ENCODE data around the gene ZCCHC7. TPM values are rescaled to one million over a fixed set of nuclear protein-coding genes. Genes with fewer than 3 reads are reported as not detected.

ZCCHC7 gene
- polyA plus RNA-seq, 1 donor from 2014 or later = 10.9 TPM

DNA sequence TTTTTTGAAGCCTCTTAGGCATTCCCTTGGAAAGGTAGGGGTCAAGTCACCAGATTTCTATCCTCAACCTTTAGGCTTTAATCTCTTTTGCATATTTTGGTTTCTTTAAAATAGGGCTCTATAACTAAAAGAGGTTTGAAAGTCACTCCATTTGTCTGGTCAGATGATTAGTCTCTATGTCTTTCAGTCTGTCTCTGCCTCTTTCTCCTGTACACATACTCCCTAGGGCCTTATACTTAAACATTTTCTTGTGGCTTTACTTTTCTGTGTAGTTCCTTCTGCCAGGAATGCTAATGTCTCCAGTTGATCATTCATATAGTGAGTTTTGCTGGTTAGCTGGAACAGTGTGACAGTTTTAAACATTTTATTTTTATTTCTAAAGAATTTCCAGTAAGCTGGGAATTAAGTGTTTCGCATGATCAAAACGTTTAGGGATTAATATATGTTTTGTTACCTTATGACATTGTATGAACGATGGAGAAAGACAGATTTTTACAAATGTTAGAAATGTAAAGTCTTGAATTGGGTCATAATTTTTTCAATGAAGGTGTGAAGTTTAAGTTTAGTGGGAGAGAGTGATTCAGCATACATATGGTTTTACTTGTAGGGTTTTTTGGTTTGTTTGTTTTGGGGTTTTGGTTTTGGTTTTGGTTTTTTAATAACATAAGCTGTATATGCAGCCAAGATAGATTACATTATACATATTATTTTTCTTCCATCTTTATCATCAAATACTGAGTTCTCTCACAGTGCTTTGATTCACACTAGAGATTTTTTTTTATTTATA, 90.6 kb downstream of the ZCCHC7 start:
- Histone ChIP-seq H3F3A (ENCODE audit: insufficient read depth, low read length, poor library complexity, severe bottlenecking) (peaks cover 4% of the 10 kb centered on the region), H4K20me1 (ENCODE audit: insufficient read depth) (no peaks in the 10 kb centered on the region), H3K36me3 (ENCODE audit: insufficient read depth, low read length) (no peaks in the 10 kb centered on the region), H3K9me3 (ENCODE audit: low read length) (no peaks in the 10 kb centered on the region), H2AFZ (ENCODE audit: low read depth, low read length) (no peak overlapping the region), H3K9me2 (ENCODE audit: insufficient read depth, low read length) (no peaks in the 10 kb centered on the region), H3K27ac (ENCODE audit: low read length) (peak overlapping the region; percentile 62), H3K9ac (ENCODE audit: low read length) (no peak overlapping the region), H3K4me3 (ENCODE audit: low read length) (no peak overlapping the region), H3K79me2 (replicated peaks; ENCODE audit: insufficient read depth, low read length) (no peaks in the 10 kb centered on the region), H3K4me2 (ENCODE audit: low read length) (no peak overlapping the region), H3K27me3 (ENCODE audit: insufficient read depth, low read depth, low read length) (no peaks in the 10 kb centered on the region)
- TF ChIP-seq POLR2AphosphoS5 (IDR thresholded peaks at IDR 0.05) (no peak), EP300 (conservative IDR thresholded peaks at IDR 0.05; ENCODE audit: poor library complexity, severe bottlenecking) (no peak), EZH2 (IDR thresholded peaks at IDR 0.05; ENCODE audit: borderline replicate concordance, insufficient read depth, low read length, poor library complexity, severe bottlenecking) (no peak), RAD21 (conservative IDR thresholded peaks at IDR 0.05) (no peak)
- TF ChIP-seq, protein P1, sequence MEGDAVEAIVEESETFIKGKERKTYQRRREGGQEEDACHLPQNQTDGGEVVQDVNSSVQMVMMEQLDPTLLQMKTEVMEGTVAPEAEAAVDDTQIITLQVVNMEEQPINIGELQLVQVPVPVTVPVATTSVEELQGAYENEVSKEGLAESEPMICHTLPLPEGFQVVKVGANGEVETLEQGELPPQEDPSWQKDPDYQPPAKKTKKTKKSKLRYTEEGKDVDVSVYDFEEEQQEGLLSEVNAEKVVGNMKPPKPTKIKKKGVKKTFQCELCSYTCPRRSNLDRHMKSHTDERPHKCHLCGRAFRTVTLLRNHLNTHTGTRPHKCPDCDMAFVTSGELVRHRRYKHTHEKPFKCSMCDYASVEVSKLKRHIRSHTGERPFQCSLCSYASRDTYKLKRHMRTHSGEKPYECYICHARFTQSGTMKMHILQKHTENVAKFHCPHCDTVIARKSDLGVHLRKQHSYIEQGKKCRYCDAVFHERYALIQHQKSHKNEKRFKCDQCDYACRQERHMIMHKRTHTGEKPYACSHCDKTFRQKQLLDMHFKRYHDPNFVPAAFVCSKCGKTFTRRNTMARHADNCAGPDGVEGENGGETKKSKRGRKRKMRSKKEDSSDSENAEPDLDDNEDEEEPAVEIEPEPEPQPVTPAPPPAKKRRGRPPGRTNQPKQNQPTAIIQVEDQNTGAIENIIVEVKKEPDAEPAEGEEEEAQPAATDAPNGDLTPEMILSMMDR (IDR thresholded peaks at IDR 0.05; ENCODE audit: poor library complexity, severe bottlenecking) = no peak

DNA sequence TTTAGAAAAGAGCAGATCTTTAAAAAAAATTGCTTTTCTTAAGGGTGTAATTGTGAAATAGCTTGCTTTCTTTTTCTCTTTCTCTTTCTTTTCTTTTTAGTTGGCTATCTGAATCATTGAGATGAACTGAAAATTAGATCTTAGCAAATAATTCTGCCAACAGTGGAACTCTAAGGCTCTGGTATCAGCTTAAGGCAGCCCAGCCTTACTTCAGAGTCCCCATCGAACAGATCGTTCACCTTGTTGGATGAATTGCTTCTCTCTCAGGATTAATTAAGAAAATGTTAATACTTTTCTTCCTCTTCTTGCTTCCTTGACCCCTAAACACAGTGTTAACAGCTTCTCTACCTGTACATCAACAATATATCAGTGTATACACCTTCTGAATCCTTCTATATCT, 92.1 kb downstream of the ZCCHC7 start:
- no peaks in the 10 kb centered on the region for H3K36me3 ChIP-seq (ENCODE audit: insufficient read depth, low read length)
- H3K79me2 ChIP-seq (replicated peaks; ENCODE audit: insufficient read depth, low read length) = no peaks in the 10 kb centered on the region
- no peak overlapping the region for H3K4me2 ChIP-seq (ENCODE audit: low read length)
- no peak overlapping the region for H3K27ac ChIP-seq (ENCODE audit: low read length)
- peaks cover 4% of the 10 kb centered on the region for H3F3A ChIP-seq (ENCODE audit: insufficient read depth, low read length, poor library complexity, severe bottlenecking)
- no peaks in the 10 kb centered on the region for H4K20me1 ChIP-seq (ENCODE audit: insufficient read depth)
- H3K9ac ChIP-seq (ENCODE audit: low read length) = no peak overlapping the region
- no peak overlapping the region for H3K4me3 ChIP-seq (ENCODE audit: low read length)
- no peak overlapping the region for H2AFZ ChIP-seq (ENCODE audit: low read depth, low read length)
- H3K9me3 ChIP-seq (ENCODE audit: low read length) = no peaks in the 10 kb centered on the region
- TF ChIP-seq POLR2AphosphoS5 (IDR thresholded peaks at IDR 0.05) = no peak
- TF ChIP-seq TAF1 (IDR thresholded peaks at IDR 0.05; ENCODE audit: low read depth) = no peak
- TF ChIP-seq SMC3 (conservative IDR thresholded peaks at IDR 0.05; ENCODE audit: poor library complexity) = no peak
- TF ChIP-seq, protein P1 (IDR thresholded peaks at IDR 0.05; ENCODE audit: poor library complexity, severe bottlenecking) = no peak
- no peak for TF ChIP-seq EP300 (conservative IDR thresholded peaks at IDR 0.05; ENCODE audit: poor library complexity, severe bottlenecking)
- TF ChIP-seq, protein P2, sequence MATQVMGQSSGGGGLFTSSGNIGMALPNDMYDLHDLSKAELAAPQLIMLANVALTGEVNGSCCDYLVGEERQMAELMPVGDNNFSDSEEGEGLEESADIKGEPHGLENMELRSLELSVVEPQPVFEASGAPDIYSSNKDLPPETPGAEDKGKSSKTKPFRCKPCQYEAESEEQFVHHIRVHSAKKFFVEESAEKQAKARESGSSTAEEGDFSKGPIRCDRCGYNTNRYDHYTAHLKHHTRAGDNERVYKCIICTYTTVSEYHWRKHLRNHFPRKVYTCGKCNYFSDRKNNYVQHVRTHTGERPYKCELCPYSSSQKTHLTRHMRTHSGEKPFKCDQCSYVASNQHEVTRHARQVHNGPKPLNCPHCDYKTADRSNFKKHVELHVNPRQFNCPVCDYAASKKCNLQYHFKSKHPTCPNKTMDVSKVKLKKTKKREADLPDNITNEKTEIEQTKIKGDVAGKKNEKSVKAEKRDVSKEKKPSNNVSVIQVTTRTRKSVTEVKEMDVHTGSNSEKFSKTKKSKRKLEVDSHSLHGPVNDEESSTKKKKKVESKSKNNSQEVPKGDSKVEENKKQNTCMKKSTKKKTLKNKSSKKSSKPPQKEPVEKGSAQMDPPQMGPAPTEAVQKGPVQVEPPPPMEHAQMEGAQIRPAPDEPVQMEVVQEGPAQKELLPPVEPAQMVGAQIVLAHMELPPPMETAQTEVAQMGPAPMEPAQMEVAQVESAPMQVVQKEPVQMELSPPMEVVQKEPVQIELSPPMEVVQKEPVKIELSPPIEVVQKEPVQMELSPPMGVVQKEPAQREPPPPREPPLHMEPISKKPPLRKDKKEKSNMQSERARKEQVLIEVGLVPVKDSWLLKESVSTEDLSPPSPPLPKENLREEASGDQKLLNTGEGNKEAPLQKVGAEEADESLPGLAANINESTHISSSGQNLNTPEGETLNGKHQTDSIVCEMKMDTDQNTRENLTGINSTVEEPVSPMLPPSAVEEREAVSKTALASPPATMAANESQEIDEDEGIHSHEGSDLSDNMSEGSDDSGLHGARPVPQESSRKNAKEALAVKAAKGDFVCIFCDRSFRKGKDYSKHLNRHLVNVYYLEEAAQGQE (IDR thresholded peaks at IDR 0.05; ENCODE audit: borderline replicate concordance) = no peak
- TF ChIP-seq EZH2 (IDR thresholded peaks at IDR 0.05; ENCODE audit: borderline replicate concordance, insufficient read depth, low read length, poor library complexity, severe bottlenecking) = no peak
- TF ChIP-seq MXI1 (conservative IDR thresholded peaks at IDR 0.05; ENCODE audit: poor library complexity, severe bottlenecking) = no peak
- TF ChIP-seq RAD21 (conservative IDR thresholded peaks at IDR 0.05) = no peak
- no peaks in the 10 kb centered on the region for H3K9me2 ChIP-seq (ENCODE audit: insufficient read depth, low read length)
- H3K27me3 ChIP-seq (ENCODE audit: insufficient read depth, low read depth, low read length) = no peaks in the 10 kb centered on the region

Measured in neural cell (in vitro differentiated cells).